CD8-positive, alpha-beta memory T cell (primary cell): ENCODE results near the gene NOP56. TPM values are rescaled to one million over a fixed set of nuclear protein-coding genes. Genes with fewer than 3 reads are reported as not detected.

Source experiments
- polyA plus RNA-seq: library from polyadenylated mRNA; unstranded; fragments of 300-500 nt; fragmentation: Illumina TruSeq; gene quantifications from one replicate; pipeline ENCODE4 v1.2.3, GENCODE V29; 2021
- total RNA-seq, 2 experiments: library from RNA; stranded (reverse); gene quantifications; one replicate each; pipeline ENCODE4 v1.2.3, GENCODE V29; 2021

The NOP56 gene
- total and polyA plus RNA-seq, 3 experiments from 2014 or later = 106 to 920 (median 888) TPM

Other genes with a start within 250 kb of the NOP56 start
- gene SNRPB, start 181.8 kb upstream of the NOP56 start, total RNA-seq = 100 to 1,000 TPM; 423 to 432 TPM
- 291 TPM for gene SNRPB, start 181.8 kb upstream of the NOP56 start, polyA plus RNA-seq
- 10 to 100 TPM; 11.3 TPM for gene ZNF343, start 143.7 kb upstream of the NOP56 start, total RNA-seq
- gene ZNF343, start 143.7 kb upstream of the NOP56 start, polyA plus RNA-seq = 4.3 TPM
- gene TMC2, start 116.1 kb upstream of the NOP56 start, total RNA-seq = not detected
- gene TMC2, start 116.1 kb upstream of the NOP56 start, polyA plus RNA-seq = not detected
- 100 to 1,000 TPM; 138 to 145 TPM for gene IDH3B, start 11.6 kb downstream of the NOP56 start, total RNA-seq
- gene IDH3B, start 11.6 kb downstream of the NOP56 start, polyA plus RNA-seq = 107 TPM
- under 1 TPM; 0.66 to 0.92 TPM for gene EBF4, start 40.1 kb downstream of the NOP56 start, total RNA-seq
- gene EBF4, start 40.1 kb downstream of the NOP56 start, polyA plus RNA-seq = 2.0 TPM
- under 1 TPM; 0.46 to 0.71 TPM for gene CPXM1, start 148.0 kb downstream of the NOP56 start, total RNA-seq
- gene CPXM1, start 148.0 kb downstream of the NOP56 start, polyA plus RNA-seq = not detected
- gene C20orf141, start 162.4 kb downstream of the NOP56 start, total RNA-seq = not detected
- not detected for gene C20orf141, start 162.4 kb downstream of the NOP56 start, polyA plus RNA-seq
- not detected for gene TMEM239, start 163.7 kb downstream of the NOP56 start, total RNA-seq
- gene TMEM239, start 163.7 kb downstream of the NOP56 start, polyA plus RNA-seq = not detected
- gene PCED1A, start 188.0 kb downstream of the NOP56 start, total RNA-seq = 10 to 100 TPM; 30.8 to 34.0 TPM
- 20.2 TPM for gene PCED1A, start 188.0 kb downstream of the NOP56 start, polyA plus RNA-seq
- gene VPS16, start 188.1 kb downstream of the NOP56 start, total RNA-seq = 10 to 100 TPM; 47.8 to 49.1 TPM
- gene VPS16, start 188.1 kb downstream of the NOP56 start, polyA plus RNA-seq = 40.1 TPM
- gene PTPRA, start 220.8 kb downstream of the NOP56 start, total RNA-seq = 10 to 100 TPM; 51.6 to 57.8 TPM
- 56.9 TPM for gene PTPRA, start 220.8 kb downstream of the NOP56 start, polyA plus RNA-seq